Measurements from ENCODE around the gene ARID4B.

DNA sequence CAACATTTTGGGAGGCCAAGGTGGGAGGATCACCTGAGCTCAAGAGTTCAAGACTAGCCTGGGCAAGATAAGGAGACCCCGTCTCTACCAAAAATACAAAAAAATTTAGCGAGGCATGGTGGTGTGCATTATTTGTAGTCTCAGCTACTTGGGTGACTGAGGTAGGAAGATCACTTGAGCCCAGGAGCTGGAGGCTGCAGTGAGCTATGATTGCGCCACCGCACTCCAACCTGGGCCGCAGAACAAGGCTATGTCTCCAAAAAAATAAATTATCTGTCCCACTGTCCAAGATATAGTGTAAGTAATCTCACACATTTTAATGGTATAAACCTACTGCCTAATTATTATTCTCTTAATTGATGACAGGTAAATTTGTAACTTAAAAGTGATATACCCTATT, 12.8 kb downstream of the ARID4B start:
- TF ChIP-seq EZH2phosphoT487 (conservative IDR thresholded peaks at IDR 0.05; ENCODE audit: low read length): no peak
- TF ChIP-seq, protein P1, sequence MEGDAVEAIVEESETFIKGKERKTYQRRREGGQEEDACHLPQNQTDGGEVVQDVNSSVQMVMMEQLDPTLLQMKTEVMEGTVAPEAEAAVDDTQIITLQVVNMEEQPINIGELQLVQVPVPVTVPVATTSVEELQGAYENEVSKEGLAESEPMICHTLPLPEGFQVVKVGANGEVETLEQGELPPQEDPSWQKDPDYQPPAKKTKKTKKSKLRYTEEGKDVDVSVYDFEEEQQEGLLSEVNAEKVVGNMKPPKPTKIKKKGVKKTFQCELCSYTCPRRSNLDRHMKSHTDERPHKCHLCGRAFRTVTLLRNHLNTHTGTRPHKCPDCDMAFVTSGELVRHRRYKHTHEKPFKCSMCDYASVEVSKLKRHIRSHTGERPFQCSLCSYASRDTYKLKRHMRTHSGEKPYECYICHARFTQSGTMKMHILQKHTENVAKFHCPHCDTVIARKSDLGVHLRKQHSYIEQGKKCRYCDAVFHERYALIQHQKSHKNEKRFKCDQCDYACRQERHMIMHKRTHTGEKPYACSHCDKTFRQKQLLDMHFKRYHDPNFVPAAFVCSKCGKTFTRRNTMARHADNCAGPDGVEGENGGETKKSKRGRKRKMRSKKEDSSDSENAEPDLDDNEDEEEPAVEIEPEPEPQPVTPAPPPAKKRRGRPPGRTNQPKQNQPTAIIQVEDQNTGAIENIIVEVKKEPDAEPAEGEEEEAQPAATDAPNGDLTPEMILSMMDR (IDR thresholded peaks at IDR 0.05; ENCODE audit: insufficient read depth, low read length, poor library complexity, severe bottlenecking): no peak
